ENCODE data around the gene PLEKHG4. TPM values are rescaled to one million over a fixed set of nuclear protein-coding genes. Genes with fewer than 3 reads are reported as not detected.

The PLEKHG4 gene
- total RNA-seq, 5 donors from 2014 or later (not counting 1 experiment from before 2014, with no cell fraction given), result 19.4 to 27.5 (median 24.9) TPM

- ATAC-seq (replicated peaks in 1 of 4) (peak; percentile 43 to 53 (median 49)), DNase-seq (peak in 2 of 35 experiments; percentile 9 to 16)
- Histone ChIP-seq H3K4me1 (ENCODE audit: control insufficient read depth in 1 of 2, extremely low read depth in 1 of 2, insufficient read depth in 2 of 2, low read length in 2 of 2) (no peaks in the 10 kb centered on the region), H3K27me3 (replicated peaks in 1 of 2; ENCODE audit: control insufficient read depth in 2 of 2, extremely low read depth in 1 of 2, insufficient read depth in 2 of 2, low read length in 1 of 2) (peaks cover 0 to 6% of the 10 kb centered on the region in 2 experiments), H3K9me3 (no peaks in the 10 kb centered on the region), H3K4me3 (ENCODE audit: control insufficient read depth in 1 of 2, extremely low read depth in 1 of 2, low read length in 1 of 2) (no peak overlapping the region), H3K36me3 (ENCODE audit: control insufficient read depth in 2 of 2, extremely low read depth in 1 of 2, insufficient read depth in 1 of 2, low read length in 1 of 2) (no peaks in the 10 kb centered on the region), H3K27ac (ENCODE audit: low read length) (no peak overlapping the region)
- Mint-ChIP-seq H3K4me1 (peaks cover 0 to 10% (median 3%) of the 10 kb centered on the region in 3 donors), H3K4me3 (no peak overlapping the region), H3K9me3 (no peaks in the 10 kb centered on the region), H3K27ac (no peak overlapping the region), H3K36me3 (no peaks in the 10 kb centered on the region), H3K27me3 (peaks cover 4% of the 10 kb centered on the region in 2 donors)
- 28% methylated on average over 2 of the region's 5 CpGs for WGBS (ENCODE audit: insufficient coverage)
- ChIA-PET CTCF (no interaction called here), POLR2A (no interaction called here)
These were observed 32.5 kb downstream of the PLEKHG4 start for GRCh38 chr16:67311607-67312488.

GRCh38 chr16:67312719-67313118 is 33.4 kb downstream of the PLEKHG4 start:
- no peaks in the 10 kb centered on the region for H3K36me3 Mint-ChIP-seq
- no peak overlapping the region for H3K27ac Mint-ChIP-seq
- peaks cover 4% of the 10 kb centered on the region in 2 donors for H3K27me3 Mint-ChIP-seq
- H3K9me3 ChIP-seq, result no peaks in the 10 kb centered on the region
- H3K4me3 ChIP-seq (ENCODE audit: control insufficient read depth in 1 of 2, extremely low read depth in 1 of 2, low read length in 1 of 2), result no peak overlapping the region
- peaks cover 0 to 10% (median 3%) of the 10 kb centered on the region in 3 donors for H3K4me1 Mint-ChIP-seq
- ChIA-PET CTCF (no interaction called here), POLR2A (no interaction called here)
- no peak for DNase-seq
- H3K36me3 ChIP-seq (ENCODE audit: control insufficient read depth in 2 of 2, extremely low read depth in 1 of 2, insufficient read depth in 1 of 2, low read length in 1 of 2), result no peaks in the 10 kb centered on the region
- H3K9me3 Mint-ChIP-seq, result no peaks in the 10 kb centered on the region
- no peak for ATAC-seq (replicated peaks in 1 of 4)
- no peak overlapping the region for H3K27ac ChIP-seq (ENCODE audit: low read length)
- no peaks in the 10 kb centered on the region for H3K4me1 ChIP-seq (ENCODE audit: control insufficient read depth in 1 of 2, extremely low read depth in 1 of 2, insufficient read depth in 2 of 2, low read length in 2 of 2)
- no peak overlapping the region for H3K4me3 Mint-ChIP-seq
- peaks cover 0 to 10% of the 10 kb centered on the region in 2 experiments for H3K27me3 ChIP-seq (replicated peaks in 1 of 2; ENCODE audit: control insufficient read depth in 2 of 2, extremely low read depth in 1 of 2, insufficient read depth in 2 of 2, low read length in 1 of 2)

- CTCF ChIA-PET, result no interaction called here
- POLR2A ChIA-PET, result no interaction called here
- H3K4me1 Mint-ChIP-seq, result no peaks in the 10 kb centered on the region
- H3K4me3 ChIP-seq (ENCODE audit: control insufficient read depth in 1 of 2, extremely low read depth in 1 of 2, low read length in 1 of 2), result no peak overlapping the region
- no peaks in the 10 kb centered on the region for H3K9me3 ChIP-seq
- H3K27ac Mint-ChIP-seq, result no peak overlapping the region
- no peak overlapping the region for H3K27ac ChIP-seq (ENCODE audit: low read length)
- H3K27me3 ChIP-seq (replicated peaks in 1 of 2; ENCODE audit: control insufficient read depth in 2 of 2, extremely low read depth in 1 of 2, insufficient read depth in 2 of 2, low read length in 1 of 2), result peaks cover 0 to 20% of the 10 kb centered on the region in 2 experiments
- H3K9me3 Mint-ChIP-seq, result no peaks in the 10 kb centered on the region
- H3K36me3 Mint-ChIP-seq, result no peaks in the 10 kb centered on the region
- no peak overlapping the region for H3K4me3 Mint-ChIP-seq
- ATAC-seq (replicated peaks in 1 of 4) (no peak), DNase-seq (no peak)
- H3K27me3 Mint-ChIP-seq, result peaks cover 28 to 39% of the 10 kb centered on the region in 2 donors
- H3K36me3 ChIP-seq (ENCODE audit: control insufficient read depth in 2 of 2, extremely low read depth in 1 of 2, insufficient read depth in 1 of 2, low read length in 1 of 2), result no peaks in the 10 kb centered on the region
- H3K4me1 ChIP-seq (ENCODE audit: control insufficient read depth in 1 of 2, extremely low read depth in 1 of 2, insufficient read depth in 2 of 2, low read length in 2 of 2), result no peaks in the 10 kb centered on the region
These were observed 38.5 kb downstream of the PLEKHG4 start for GRCh38 chr16:67317853-67318252.

GRCh38 chr16:67326115-67326471 is 46.8 kb downstream of the PLEKHG4 start:
- Histone ChIP-seq H3K4me3 (ENCODE audit: control insufficient read depth in 1 of 2, extremely low read depth in 1 of 2, low read length in 1 of 2) (peak overlapping the region; percentile 53 to 90), H3K27me3 (replicated peaks in 1 of 2; ENCODE audit: control insufficient read depth in 2 of 2, extremely low read depth in 1 of 2, insufficient read depth in 2 of 2, low read length in 1 of 2) (peaks cover 0 to 25% of the 10 kb centered on the region in 2 experiments), H3K36me3 (ENCODE audit: control insufficient read depth in 2 of 2, extremely low read depth in 1 of 2, insufficient read depth in 1 of 2, low read length in 1 of 2) (no peaks in the 10 kb centered on the region), H3K9me3 (no peaks in the 10 kb centered on the region), H3K27ac (ENCODE audit: low read length) (no peak overlapping the region), H3K4me1 (ENCODE audit: control insufficient read depth in 1 of 2, extremely low read depth in 1 of 2, insufficient read depth in 2 of 2, low read length in 2 of 2) (peaks cover 3 to 19% of the 10 kb centered on the region in 2 experiments)
- H3K27ac Mint-ChIP-seq, result peak overlapping the region; percentile 1 to 23
- H3K27me3 Mint-ChIP-seq, result peaks cover 26 to 51% of the 10 kb centered on the region in 2 donors
- no peaks in the 10 kb centered on the region for H3K36me3 Mint-ChIP-seq
- WGBS (ENCODE audit: insufficient coverage), result 12% methylated on average over 5 of the region's 11 CpGs
- POLR2A ChIA-PET, result interaction anchor here in 1 of 2 donors (0.6 kb wide), 1 partner anchor 107 kb away, joined by 8 read pairs; no protein-coding TSS in a partner anchor
- H3K4me3 Mint-ChIP-seq, result peak overlapping the region; percentile 75 to 85 (median 76)
- peaks cover 8 to 19% (median 17%) of the 10 kb centered on the region in 3 donors for H3K4me1 Mint-ChIP-seq
- H3K9me3 Mint-ChIP-seq, result no peaks in the 10 kb centered on the region
- no peak for DNase-seq
- no peak for ATAC-seq (replicated peaks in 1 of 4)
- CTCF ChIA-PET, result interaction anchor here in 1 of 2 donors (0.6 kb wide), 1 partner anchor 173 kb away, joined by 3 read pairs; no protein-coding TSS in a partner anchor

- H3K36me3 Mint-ChIP-seq, result no peaks in the 10 kb centered on the region
- WGBS (ENCODE audit: insufficient coverage), result 2% methylated on average over 50 of the region's 61 CpGs
- H3K4me3 Mint-ChIP-seq, result peak within 1 kb of the TSS; percentile 75 to 85 (median 76)
- Histone ChIP-seq H3K4me1 (ENCODE audit: control insufficient read depth in 1 of 2, extremely low read depth in 1 of 2, insufficient read depth in 2 of 2, low read length in 2 of 2) (peaks cover 3 to 19% of the 10 kb centered on the region in 2 experiments), H3K9me3 (no peaks in the 10 kb centered on the region), H3K27me3 (replicated peaks in 1 of 2; ENCODE audit: control insufficient read depth in 2 of 2, extremely low read depth in 1 of 2, insufficient read depth in 2 of 2, low read length in 1 of 2) (peaks cover 0 to 25% of the 10 kb centered on the region in 2 experiments), H3K27ac (ENCODE audit: low read length) (no peak within 1 kb of the TSS), H3K36me3 (ENCODE audit: control insufficient read depth in 2 of 2, extremely low read depth in 1 of 2, insufficient read depth in 1 of 2, low read length in 1 of 2) (no peaks in the 10 kb centered on the region), H3K4me3 (ENCODE audit: control insufficient read depth in 1 of 2, extremely low read depth in 1 of 2, low read length in 1 of 2) (peak within 1 kb of the TSS; percentile 53 to 90)
- POLR2A ChIA-PET, result no interaction called here
- peaks cover 8 to 19% (median 17%) of the 10 kb centered on the region in 3 donors for H3K4me1 Mint-ChIP-seq
- no peaks in the 10 kb centered on the region for H3K9me3 Mint-ChIP-seq
- CTCF ChIA-PET, result interaction anchor here (0.6 kb wide), 2 partner anchors 44 to 173 kb away, joined by 3 to 4 read pairs; no protein-coding TSS in a partner anchor
- peak; percentile 2 to 63 (median 42) for DNase-seq
- ATAC-seq (replicated peaks in 1 of 4), result peak; percentile 65 to 85 (median 80)
- peak within 1 kb of the TSS; percentile 9 to 23 for H3K27ac Mint-ChIP-seq
- H3K27me3 Mint-ChIP-seq, result peaks cover 22 to 45% of the 10 kb centered on the region in 2 donors
These were observed 47.4 kb downstream of the PLEKHG4 start, which contains the start of the genes KCTD19 and LRRC36 for GRCh38 chr16:67326472-67327309. KCTD19 (minus strand) TSS chr16:67326741; CDS start chr16:67326707, 34 bp downstream. LRRC36 (plus strand) TSS chr16:67326815; CDS start chr16:67326863, 48 bp downstream.

- POLR2A ChIA-PET, result no interaction called here
- DNase-seq (no peak), ATAC-seq (replicated peaks in 1 of 4) (no peak)
- Histone ChIP-seq H3K27ac (ENCODE audit: low read length) (no peak overlapping the region), H3K4me3 (ENCODE audit: control insufficient read depth in 1 of 2, extremely low read depth in 1 of 2, low read length in 1 of 2) (no peak overlapping the region), H3K36me3 (ENCODE audit: control insufficient read depth in 2 of 2, extremely low read depth in 1 of 2, insufficient read depth in 1 of 2, low read length in 1 of 2) (no peaks in the 10 kb centered on the region), H3K9me3 (no peaks in the 10 kb centered on the region), H3K27me3 (replicated peaks in 1 of 2; ENCODE audit: control insufficient read depth in 2 of 2, extremely low read depth in 1 of 2, insufficient read depth in 2 of 2, low read length in 1 of 2) (peaks cover 0 to 25% of the 10 kb centered on the region in 2 experiments), H3K4me1 (ENCODE audit: control insufficient read depth in 1 of 2, extremely low read depth in 1 of 2, insufficient read depth in 2 of 2, low read length in 2 of 2) (peaks cover 3 to 19% of the 10 kb centered on the region in 2 experiments)
- Mint-ChIP-seq H3K9me3 (no peaks in the 10 kb centered on the region), H3K4me1 (peaks cover 8 to 19% (median 17%) of the 10 kb centered on the region in 3 donors), H3K27ac (peak overlapping the region in 1 of 2 donors; percentile 9), H3K27me3 (peaks cover 19 to 39% of the 10 kb centered on the region in 2 donors), H3K36me3 (no peaks in the 10 kb centered on the region), H3K4me3 (peak overlapping the region in 1 of 3 donors; percentile 47)
- CTCF ChIA-PET, result interaction anchor here in 1 of 2 donors (0.6 kb wide), 1 partner anchor 479 kb away, joined by 3 read pairs; the partner anchor contains the start of genes RANBP10 and TSNAXIP1
- 83% methylated on average over 2 of the region's 3 CpGs for WGBS (ENCODE audit: insufficient coverage)
These were observed 48.4 kb downstream of the PLEKHG4 start for GRCh38 chr16:67327743-67328142.

Measured in T-cell (primary cell).